Liver (tissue), 9 donors: ENCODE results near the gene HOXD1. TPM values are rescaled to one million over a fixed set of nuclear protein-coding genes. Genes with fewer than 3 reads are reported as not detected.

Experiments used
- DNase-seq: peaks from one replicate; pipeline ENCODE4 v3.0.0-alpha.2; 2017; ENCODE audit warnings: low spot score
- H3K27ac ChIP-seq, 2 donors: one replicate each; pipeline ENCODE4 v1.7.0; 2013; ENCODE audit warnings: inconsistent platforms in 2 of 2, low read length in 2 of 2, control low read depth in 1 of 2, low read depth in 1 of 2, mild to moderate bottlenecking in 1 of 2
- H3K27me3 ChIP-seq, 4 donors: one replicate each; pipeline versions ENCODE4 v1.6.1 to v1.7.0; 2013; ENCODE audit warnings: low read length in 3 of 4, inconsistent platforms in 1 of 4, mild to moderate bottlenecking in 1 of 4, moderate library complexity in 1 of 4; ENCODE audit not compliant: control insufficient read depth in 4 of 4, insufficient read depth in 4 of 4
- H3K36me3 ChIP-seq, 4 donors: one replicate each; pipeline versions ENCODE4 v1.6.1 to v1.7.0; 2013; ENCODE audit warnings: low read length in 3 of 4, mild to moderate bottlenecking in 3 of 4, low read depth in 1 of 4, moderate library complexity in 1 of 4; ENCODE audit not compliant: control insufficient read depth in 4 of 4, insufficient read depth in 3 of 4
- H3K4me1 ChIP-seq, 4 donors: one replicate each; pipeline versions ENCODE4 v1.6.1 to v1.7.0; 2013; ENCODE audit warnings: low read length in 3 of 4, mild to moderate bottlenecking in 3 of 4, moderate library complexity in 1 of 4; ENCODE audit not compliant: control insufficient read depth in 4 of 4, insufficient read depth in 4 of 4
- H3K4me3 ChIP-seq, 3 donors: one replicate each; pipeline versions ENCODE4 v1.6.1 to v1.7.0; 2013; ENCODE audit warnings: low read length in 3 of 3, control low read depth in 1 of 3, low read depth in 1 of 3, mild to moderate bottlenecking in 1 of 3
- H3K9ac ChIP-seq, 2 donors: one replicate each; pipeline ENCODE4 v1.7.0; 2013; ENCODE audit warnings: low read length in 2 of 2, mild to moderate bottlenecking in 2 of 2, moderate library complexity in 2 of 2, control low read depth in 1 of 2, low read depth in 1 of 2
- H3K9me3 ChIP-seq, 4 donors: one replicate each; pipeline versions ENCODE4 v1.6.1 to v1.7.0; 2013; ENCODE audit warnings: low read length in 3 of 4; ENCODE audit not compliant: control insufficient read depth in 4 of 4
- EGR1 ChIP-seq, 2 donors: IDR thresholded peaks; 2 replicates each; pipeline ENCODE4 v1.6.1; 2016 to 2018; ENCODE audit warnings: antibody characterized with exemption in 2 of 2, low read depth in 2 of 2
- HNF4A ChIP-seq, 2 donors: conservative IDR thresholded peaks; 2 replicates each; pipeline ENCODE4 v1.6.1; 2016; ENCODE audit warnings: antibody characterized with exemption in 2 of 2, mild to moderate bottlenecking in 2 of 2
- HNF4G ChIP-seq: IDR thresholded peaks from 2 replicates; pipeline ENCODE4 v1.6.1; 2016; ENCODE audit warnings: antibody characterized with exemption
- JUND ChIP-seq, 2 donors: IDR thresholded peaks; 2 replicates each; pipeline ENCODE4 v1.6.1; 2016; ENCODE audit warnings: antibody characterized with exemption in 2 of 2
- RXRA ChIP-seq, 2 donors: IDR thresholded peaks; 2 replicates each; pipeline ENCODE4 v1.6.1; 2017 to 2018; ENCODE audit warnings: antibody characterized with exemption in 2 of 2, mild to moderate bottlenecking in 1 of 2
- SP1 ChIP-seq: IDR thresholded peaks from 2 replicates; pipeline ENCODE4 v1.6.1; 2018; ENCODE audit warnings: antibody characterized with exemption, mild to moderate bottlenecking
- TAF1 ChIP-seq: conservative IDR thresholded peaks from 2 replicates; pipeline ENCODE4 v1.6.1; 2016; ENCODE audit warnings: antibody characterized with exemption, mild to moderate bottlenecking
- WGBS: extraction: QIAGEN DNeasy Blood & Tissue Kit; methylation state at CpG from one replicate; pipeline ENCODE4 v1.1.7; 2013; 5-methylcytosine and 5-hydroxymethylcytosine counted together
- polyA plus RNA-seq, 2 donors: library from polyadenylated mRNA; stranded (reverse) in 1 of 2; unstranded in 1 of 2; fragments of 200-250 nt in 1 of 2; fragments of >200 nt in 1 of 2; fragmentation: Nextera tagmentation in 1 of 2; extraction: Ambion mirVana in 1 of 2; gene quantifications; one replicate each; pipeline versions ENCODE4 v1.2.1 to v1.2.3, GENCODE V29; 2013 to 2015
- total RNA-seq, 2 donors: library from RNA; depleted of rRNA; stranded (reverse); fragments of >200 nt; gene quantifications; one replicate each; pipeline ENCODE4 v1.2.3, GENCODE V29; 2014
- TF ChIP-seq, protein P1 (sequence below): IDR thresholded peaks from 2 replicates; pipeline ENCODE4 v1.6.1; 2016; ENCODE audit warnings: antibody characterized with exemption
- TF ChIP-seq, protein P2 (sequence below): IDR thresholded peaks from 2 replicates; pipeline ENCODE4 v1.6.1; 2016; ENCODE audit warnings: antibody characterized with exemption, mild to moderate bottlenecking
- TF ChIP-seq, protein P3 (sequence below): IDR thresholded peaks from 2 replicates; pipeline ENCODE4 v1.6.1; 2016; ENCODE audit warnings: antibody characterized with exemption
- donor health status: healthy.
- donor health status: healthy.
- donor health status: healthy.
- donor health status: healthy.
- donor health status: healthy.

HOXD1 gene
- total and polyA plus RNA-seq, 4 donors: not detected

DNA sequence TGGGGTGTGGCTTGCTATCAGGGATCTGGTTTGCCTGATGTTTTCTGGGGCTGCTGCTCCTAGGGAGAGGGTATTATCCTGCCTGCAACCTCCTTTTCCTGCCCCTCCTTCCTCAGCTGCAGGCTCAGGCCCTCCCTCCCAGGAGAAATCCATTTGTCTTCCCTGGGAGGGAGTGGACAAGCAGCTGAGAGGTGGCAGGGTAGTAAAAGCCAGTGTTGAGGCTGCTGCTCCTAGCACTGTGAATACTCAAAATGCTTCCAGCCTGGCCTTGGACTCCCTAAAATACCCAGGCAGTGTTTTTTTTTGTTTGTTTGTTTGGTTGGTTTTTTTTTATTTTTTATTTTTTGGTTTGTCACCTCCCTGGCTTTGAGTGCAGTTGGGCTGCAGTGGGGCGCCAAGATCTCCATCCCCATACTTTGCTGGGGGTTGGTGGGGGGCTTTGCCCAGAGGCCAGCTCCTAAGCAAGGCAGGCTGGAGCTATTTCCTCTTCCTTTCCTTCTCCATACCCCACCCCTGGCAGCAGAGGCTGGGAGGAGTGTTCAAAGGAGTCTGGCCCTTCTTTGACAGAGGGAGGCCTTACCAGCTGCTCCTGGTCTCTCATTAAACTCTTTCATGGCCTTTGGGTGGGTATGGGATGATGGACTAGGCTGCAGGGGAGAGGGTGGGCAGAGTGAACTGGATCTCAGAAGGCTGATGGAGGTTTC lies 17.7 kb upstream of the HOXD1 start:
- H3K27me3 ChIP-seq: peaks cover 6 to 36% (median 17%) of the 10 kb centered on the region in 4 donors
- no peak for DNase-seq
- H3K9me3 ChIP-seq: peaks cover 0 to 10% (median 0%) of the 10 kb centered on the region in 4 donors
- no peak overlapping the region for H3K9ac ChIP-seq
- no peak for TF ChIP-seq RXRA (IDR thresholded peaks at IDR 0.05)
- H3K4me1 ChIP-seq: peaks cover 0 to 9% (median 5%) of the 10 kb centered on the region in 4 donors
- no peaks in the 10 kb centered on the region for H3K36me3 ChIP-seq
- 61% methylated on average over 1 of the region's 1 CpG for WGBS
- no peak overlapping the region for H3K4me3 ChIP-seq
- no peak overlapping the region for H3K27ac ChIP-seq

DNA sequence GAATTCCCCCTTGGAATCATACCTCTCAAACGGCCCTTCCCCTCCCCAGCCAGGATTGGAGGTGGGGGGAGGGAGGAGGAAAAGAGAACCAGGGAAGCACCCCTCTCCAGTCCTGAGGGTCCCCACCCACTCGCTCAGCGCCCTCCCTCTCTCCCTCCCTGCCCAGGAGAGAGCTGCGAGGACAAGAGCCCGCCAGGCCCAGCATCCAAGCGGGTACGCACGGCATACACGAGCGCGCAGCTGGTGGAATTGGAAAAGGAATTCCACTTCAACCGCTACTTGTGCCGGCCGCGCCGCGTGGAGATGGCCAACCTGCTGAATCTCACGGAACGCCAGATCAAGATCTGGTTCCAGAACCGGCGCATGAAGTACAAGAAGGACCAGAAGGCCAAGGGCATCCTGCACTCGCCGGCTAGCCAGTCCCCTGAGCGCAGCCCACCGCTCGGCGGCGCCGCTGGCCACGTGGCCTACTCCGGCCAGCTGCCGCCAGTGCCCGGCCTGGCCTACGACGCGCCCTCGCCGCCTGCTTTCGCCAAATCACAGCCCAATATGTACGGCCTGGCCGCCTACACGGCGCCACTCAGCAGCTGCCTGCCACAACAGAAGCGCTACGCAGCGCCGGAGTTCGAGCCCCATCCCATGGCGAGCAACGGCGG lies 17.0 kb upstream of the HOXD1 start:
- WGBS: 19% methylated on average over 51 of the region's 51 CpGs
- Histone ChIP-seq H3K9ac (no peak overlapping the region), H3K36me3 (no peaks in the 10 kb centered on the region), H3K4me1 (peaks cover 0 to 9% (median 5%) of the 10 kb centered on the region in 4 donors), H3K27ac (no peak overlapping the region), H3K27me3 (peaks cover 6 to 36% (median 16%) of the 10 kb centered on the region in 4 donors), H3K9me3 (peaks cover 0 to 10% (median 0%) of the 10 kb centered on the region in 4 donors), H3K4me3 (no peak overlapping the region)
- DNase-seq: no peak
- TF ChIP-seq HNF4A (conservative IDR thresholded peaks at IDR 0.05): no peak

DNA sequence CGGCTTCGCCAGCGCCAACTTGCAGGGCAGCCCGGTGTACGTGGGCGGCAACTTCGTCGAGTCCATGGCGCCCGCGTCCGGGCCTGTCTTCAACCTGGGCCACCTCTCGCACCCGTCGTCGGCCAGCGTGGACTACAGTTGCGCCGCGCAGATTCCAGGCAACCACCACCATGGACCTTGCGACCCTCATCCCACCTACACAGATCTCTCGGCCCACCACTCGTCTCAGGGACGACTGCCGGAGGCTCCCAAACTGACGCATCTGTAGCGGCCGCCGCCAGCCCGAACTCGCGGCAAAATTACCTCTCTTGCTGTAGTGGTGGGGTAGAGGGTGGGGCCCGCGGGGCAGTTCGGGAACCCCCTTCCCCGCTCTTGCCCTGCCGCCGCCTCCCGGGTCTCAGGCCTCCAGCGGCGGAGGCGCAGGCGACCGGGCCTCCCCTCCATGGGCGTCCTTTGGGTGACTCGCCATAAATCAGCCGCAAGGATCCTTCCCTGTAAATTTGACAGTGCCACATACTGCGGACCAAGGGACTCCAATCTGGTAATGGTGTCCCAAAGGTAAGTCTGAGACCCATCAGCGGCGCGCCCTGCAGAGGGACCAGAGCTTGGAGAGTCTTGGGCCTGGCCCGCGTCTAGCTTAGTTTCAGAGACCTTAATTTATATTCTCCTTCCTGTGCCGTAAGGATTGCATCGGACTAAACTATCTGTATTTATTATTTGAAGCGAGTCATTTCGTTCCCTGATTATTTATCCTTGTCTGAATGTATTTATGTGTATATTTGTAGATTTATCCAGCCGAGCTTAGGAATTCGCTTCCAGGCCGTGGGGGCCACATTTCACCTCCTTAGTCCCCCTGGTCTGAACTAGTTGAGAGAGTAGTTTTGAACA lies 16.2 kb upstream of the HOXD1 start:
- H3K4me1 ChIP-seq: peaks cover 0 to 9% (median 5%) of the 10 kb centered on the region in 4 donors
- peaks cover under 1 to 39% (median 17%) of the 10 kb centered on the region in 4 donors for H3K27me3 ChIP-seq
- no peak for DNase-seq
- H3K9ac ChIP-seq: no peak overlapping the region
- H3K27ac ChIP-seq: no peak overlapping the region
- H3K36me3 ChIP-seq: no peaks in the 10 kb centered on the region
- 15% methylated on average over 60 of the region's 60 CpGs for WGBS
- peaks cover 0 to 10% (median 0%) of the 10 kb centered on the region in 4 donors for H3K9me3 ChIP-seq
- no peak overlapping the region for H3K4me3 ChIP-seq
- TF ChIP-seq RXRA (IDR thresholded peaks at IDR 0.05): no peak
- TF ChIP-seq, protein P1, sequence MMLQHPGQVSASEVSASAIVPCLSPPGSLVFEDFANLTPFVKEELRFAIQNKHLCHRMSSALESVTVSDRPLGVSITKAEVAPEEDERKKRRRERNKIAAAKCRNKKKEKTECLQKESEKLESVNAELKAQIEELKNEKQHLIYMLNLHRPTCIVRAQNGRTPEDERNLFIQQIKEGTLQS: no peak
- TF ChIP-seq, protein P2, sequence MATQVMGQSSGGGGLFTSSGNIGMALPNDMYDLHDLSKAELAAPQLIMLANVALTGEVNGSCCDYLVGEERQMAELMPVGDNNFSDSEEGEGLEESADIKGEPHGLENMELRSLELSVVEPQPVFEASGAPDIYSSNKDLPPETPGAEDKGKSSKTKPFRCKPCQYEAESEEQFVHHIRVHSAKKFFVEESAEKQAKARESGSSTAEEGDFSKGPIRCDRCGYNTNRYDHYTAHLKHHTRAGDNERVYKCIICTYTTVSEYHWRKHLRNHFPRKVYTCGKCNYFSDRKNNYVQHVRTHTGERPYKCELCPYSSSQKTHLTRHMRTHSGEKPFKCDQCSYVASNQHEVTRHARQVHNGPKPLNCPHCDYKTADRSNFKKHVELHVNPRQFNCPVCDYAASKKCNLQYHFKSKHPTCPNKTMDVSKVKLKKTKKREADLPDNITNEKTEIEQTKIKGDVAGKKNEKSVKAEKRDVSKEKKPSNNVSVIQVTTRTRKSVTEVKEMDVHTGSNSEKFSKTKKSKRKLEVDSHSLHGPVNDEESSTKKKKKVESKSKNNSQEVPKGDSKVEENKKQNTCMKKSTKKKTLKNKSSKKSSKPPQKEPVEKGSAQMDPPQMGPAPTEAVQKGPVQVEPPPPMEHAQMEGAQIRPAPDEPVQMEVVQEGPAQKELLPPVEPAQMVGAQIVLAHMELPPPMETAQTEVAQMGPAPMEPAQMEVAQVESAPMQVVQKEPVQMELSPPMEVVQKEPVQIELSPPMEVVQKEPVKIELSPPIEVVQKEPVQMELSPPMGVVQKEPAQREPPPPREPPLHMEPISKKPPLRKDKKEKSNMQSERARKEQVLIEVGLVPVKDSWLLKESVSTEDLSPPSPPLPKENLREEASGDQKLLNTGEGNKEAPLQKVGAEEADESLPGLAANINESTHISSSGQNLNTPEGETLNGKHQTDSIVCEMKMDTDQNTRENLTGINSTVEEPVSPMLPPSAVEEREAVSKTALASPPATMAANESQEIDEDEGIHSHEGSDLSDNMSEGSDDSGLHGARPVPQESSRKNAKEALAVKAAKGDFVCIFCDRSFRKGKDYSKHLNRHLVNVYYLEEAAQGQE: no peak
- TF ChIP-seq, protein P3, sequence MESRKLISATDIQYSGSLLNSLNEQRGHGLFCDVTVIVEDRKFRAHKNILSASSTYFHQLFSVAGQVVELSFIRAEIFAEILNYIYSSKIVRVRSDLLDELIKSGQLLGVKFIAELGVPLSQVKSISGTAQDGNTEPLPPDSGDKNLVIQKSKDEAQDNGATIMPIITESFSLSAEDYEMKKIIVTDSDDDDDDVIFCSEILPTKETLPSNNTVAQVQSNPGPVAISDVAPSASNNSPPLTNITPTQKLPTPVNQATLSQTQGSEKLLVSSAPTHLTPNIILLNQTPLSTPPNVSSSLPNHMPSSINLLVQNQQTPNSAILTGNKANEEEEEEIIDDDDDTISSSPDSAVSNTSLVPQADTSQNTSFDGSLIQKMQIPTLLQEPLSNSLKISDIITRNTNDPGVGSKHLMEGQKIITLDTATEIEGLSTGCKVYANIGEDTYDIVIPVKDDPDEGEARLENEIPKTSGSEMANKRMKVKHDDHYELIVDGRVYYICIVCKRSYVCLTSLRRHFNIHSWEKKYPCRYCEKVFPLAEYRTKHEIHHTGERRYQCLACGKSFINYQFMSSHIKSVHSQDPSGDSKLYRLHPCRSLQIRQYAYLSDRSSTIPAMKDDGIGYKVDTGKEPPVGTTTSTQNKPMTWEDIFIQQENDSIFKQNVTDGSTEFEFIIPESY: no peak
- no peak for TF ChIP-seq JUND (IDR thresholded peaks at IDR 0.05)
- no peak for TF ChIP-seq EGR1 (IDR thresholded peaks at IDR 0.05; ENCODE audit: low read depth in 2 of 2)
- TF ChIP-seq TAF1: no peak
- TF ChIP-seq SP1: no peak
- TF ChIP-seq HNF4G: no peak
